Measurements from ENCODE around the gene TMED6. TPM values are rescaled to one million over a fixed set of nuclear protein-coding genes. Genes with fewer than 3 reads are reported as not detected.

The TMED6 gene
- total RNA-seq, 1 donor = not detected

DNA sequence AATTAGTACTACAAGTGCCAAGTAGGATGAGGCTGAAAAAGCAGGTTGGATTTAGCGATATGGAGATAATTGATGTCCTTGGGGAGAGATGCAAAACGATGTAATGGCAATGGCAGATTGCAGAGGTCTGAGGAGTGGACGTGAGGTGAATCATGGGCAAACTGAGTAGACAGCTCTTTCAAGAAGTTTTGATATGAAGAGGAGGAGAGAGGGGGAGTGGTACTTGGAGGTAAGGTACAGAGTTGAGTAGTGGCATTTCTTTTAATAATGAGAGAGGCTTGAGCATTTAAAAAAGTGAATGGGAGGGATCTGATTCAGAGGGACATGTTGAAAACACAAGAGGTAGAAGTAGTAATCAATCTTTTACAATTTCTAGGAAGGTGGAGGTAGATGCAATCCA, 58.2 kb downstream of the TMED6 start:
- DNase-seq (ENCODE audit: low read depth) = no peak
- no peak overlapping the region for H3K4me3 ChIP-seq (ENCODE audit: low read depth, low read length)
- no peak for TF ChIP-seq CTCF (IDR thresholded peaks at IDR 0.05; ENCODE audit: insufficient read depth, low read depth, low read length)

Other genes with a start within 250 kb of the TMED6 start
- gene HAS3, start 246.1 kb downstream of the TMED6 start, total RNA-seq = 0.32 and 0.43 TPM in 2 replicates
- gene CHTF8, start 219.2 kb downstream of the TMED6 start, total RNA-seq = 40.6 and 65.2 TPM in 2 replicates
- 15.1 and 22.5 TPM in 2 replicates for gene UTP4, start 219.1 kb downstream of the TMED6 start, total RNA-seq
- 40.9 and 73.4 TPM in 2 replicates for gene SNTB2, start 164.6 kb downstream of the TMED6 start, total RNA-seq
- 31.1 and 34.1 TPM in 2 replicates for gene VPS4A, start 40.4 kb downstream of the TMED6 start, total RNA-seq
- 11.7 and 18.7 TPM in 2 replicates for gene PDF, start 21.2 kb downstream of the TMED6 start, total RNA-seq
- 29.0 and 36.3 TPM in 2 replicates for gene COG8, start 12.2 kb downstream of the TMED6 start, total RNA-seq
- 27.1 and 35.4 TPM in 2 replicates for gene NIP7, start 12.0 kb downstream of the TMED6 start, total RNA-seq
- gene TERF2, start 34.2 kb upstream of the TMED6 start, total RNA-seq = 11.9 and 19.4 TPM in 2 replicates
- 109 and 142 TPM in 2 replicates for gene CYB5B, start 72.8 kb upstream of the TMED6 start, total RNA-seq
- 34.5 and 69.1 TPM in 2 replicates for gene NFAT5, start 214.2 kb upstream of the TMED6 start, total RNA-seq